Measurements from ENCODE around the gene NAA20. TPM values are rescaled to one million over a fixed set of nuclear protein-coding genes. Genes with fewer than 3 reads are reported as not detected.

NAA20 gene
- total and polyA plus RNA-seq, 9 of the 15 experiments (the other 6 are each of a cell fraction or from before 2014, with no cell fraction given): 51.4 to 361 (median 84.6) TPM

GRCh38 chr20:20019123-20019522, 2.0 kb downstream of the NAA20 start:
- Histone ChIP-seq H3K79me2 (ENCODE audit: control insufficient read depth, insufficient read depth, low read length) (peaks cover 68% of the 10 kb centered on the region), H3K9me3 (replicated peaks; ENCODE audit: control insufficient read depth, insufficient read depth, low read depth, low read length) (no peaks in the 10 kb centered on the region), H4K20me1 (replicated peaks; ENCODE audit: control insufficient read depth, insufficient read depth, low read length) (0 out of 2 replicates have a peak, but pooled peaks cover 2% of the 10 kb centered on the region), H3K27me3 (ENCODE audit: control insufficient read depth in 2 of 2, insufficient read depth in 2 of 2, low read length in 2 of 2) (no peaks in the 10 kb centered on the region), H3K4me2 (ENCODE audit: insufficient read depth, low read length) (peak overlapping the region; percentile 96), H3K9me1 (ENCODE audit: control insufficient read depth, insufficient read depth, low read length) (no peaks in the 10 kb centered on the region), H3K36me3 (ENCODE audit: control insufficient read depth, insufficient read depth, low read length) (peaks cover 31% of the 10 kb centered on the region; the same call in 2 of the 3 replicates), H3K27ac (ENCODE audit: extremely low read depth, low read depth, low read length) (no peak overlapping the region; the same call in 2 of the 3 replicates), H3K4me3 (peak overlapping the region; percentile 92; the same call in 1 of the 2 replicates), H3K4me1 (replicated peaks in 1 of 2; ENCODE audit: control insufficient read depth in 2 of 2, insufficient read depth in 2 of 2, low read length in 2 of 2) (peaks cover 7 to 13% of the 10 kb centered on the region in 2 experiments; a peak in 4 of 5 replicates), H3K9ac (ENCODE audit: insufficient read depth in 1 of 2, low read depth in 2 of 2, low read length in 2 of 2) (peak overlapping the region in 1 of 2 experiments; percentile 71; a peak in 2 of 4 replicates), H2AFZ (ENCODE audit: low read depth, low read length) (no peak overlapping the region)
- BruUV-seq (replicated peaks): no TSS peak
- ChIA-PET CTCF (ENCODE audit: low intra/inter-chr PET ratio) (no interaction called here), POLR2A (no interaction called here)
- WGBS (ENCODE audit: insufficient coverage, low coverage, missing lambda C conversion rate): 11% methylated on average over 1 of the region's 2 CpGs
- in situ Hi-C loops (cut with MboI) (no loop called here), intact Hi-C loops (cut with micrococcal nuclease) (loop anchor here (10.0 kb wide), 1 partner anchor 556 kb away; no protein-coding TSS in a partner anchor)
- DNase-seq (ENCODE audit: extremely low read depth in 1 of 4, low spot score in 3 of 4): peak in 3 of 4 experiments; percentile 9 to 41 (median 16)
- no peak for ATAC-seq
- TF ChIP-seq NFIC (IDR thresholded peaks at IDR 0.05) (peak; percentile 79), ZNF316 (IDR thresholded peaks at IDR 0.05) (0 out of 2 replicates have a peak, but pooled peaks have one; percentile 19), C11orf30 (IDR thresholded peaks at IDR 0.05; ENCODE audit: low read depth) (peak; percentile 22; the same call in 1 of the 2 replicates), TEAD4 (IDR thresholded peaks at IDR 0.05; ENCODE audit: low read length) (no peak), TEAD4 (CRISPR knock-in tag; IDR thresholded peaks at IDR 0.05; ENCODE audit: borderline replicate concordance) (no peak), NFE2 (IDR thresholded peaks at IDR 0.05; ENCODE audit: low read depth) (peak; percentile 45), MAFG (tag; conservative IDR thresholded peaks at IDR 0.05) (no peak)
- FAIRE-seq: no peak

DNA sequence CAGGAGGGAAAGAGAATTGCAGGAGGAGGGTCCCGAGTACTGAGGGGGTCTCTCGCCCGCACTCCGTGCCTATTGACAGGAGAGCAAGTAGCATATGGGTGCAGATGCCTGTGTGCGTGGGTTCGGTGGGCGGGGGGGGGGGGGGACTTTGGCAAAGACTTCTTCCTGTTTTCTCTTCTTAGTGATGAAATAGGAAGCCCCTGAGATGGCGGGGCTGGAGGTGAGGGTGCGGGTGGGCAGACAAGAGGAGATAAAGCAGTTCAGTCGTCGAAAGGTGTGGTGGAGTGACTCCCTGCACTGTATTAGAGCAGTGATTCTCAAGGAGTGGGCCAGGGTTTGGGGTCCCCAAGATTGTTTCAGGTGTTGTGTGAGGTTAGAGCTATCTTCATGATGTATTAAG, 3.7 kb downstream of the NAA20 start:
- ChIA-PET CTCF (ENCODE audit: low intra/inter-chr PET ratio) (no interaction called here), POLR2A (interaction anchor here (0.9 kb wide), 1 partner anchor 32 kb away, joined by 3 read pairs; the partner anchor contains the start of gene CFAP61)
- Histone ChIP-seq H4K20me1 (replicated peaks; ENCODE audit: control insufficient read depth, insufficient read depth, low read length) (0 out of 2 replicates have a peak, but pooled peaks cover 2% of the 10 kb centered on the region), H3K9me3 (replicated peaks; ENCODE audit: control insufficient read depth, insufficient read depth, low read depth, low read length) (no peaks in the 10 kb centered on the region), H3K27ac (ENCODE audit: extremely low read depth, low read depth, low read length) (no peak overlapping the region), H3K9ac (ENCODE audit: insufficient read depth in 1 of 2, low read depth in 2 of 2, low read length in 2 of 2) (no peak overlapping the region), H3K36me3 (ENCODE audit: control insufficient read depth, insufficient read depth, low read length) (peaks cover 43% of the 10 kb centered on the region; the same call in 2 of the 3 replicates), H3K79me2 (ENCODE audit: control insufficient read depth, insufficient read depth, low read length) (peaks cover 83% of the 10 kb centered on the region), H3K27me3 (ENCODE audit: control insufficient read depth in 2 of 2, insufficient read depth in 2 of 2, low read length in 2 of 2) (no peaks in the 10 kb centered on the region), H3K4me2 (ENCODE audit: insufficient read depth, low read length) (no peak overlapping the region), H3K4me1 (replicated peaks in 1 of 2; ENCODE audit: control insufficient read depth in 2 of 2, insufficient read depth in 2 of 2, low read length in 2 of 2) (peaks cover 7 to 13% of the 10 kb centered on the region in 2 experiments; a peak in 4 of 5 replicates), H2AFZ (ENCODE audit: low read depth, low read length) (no peak overlapping the region), H3K9me1 (ENCODE audit: control insufficient read depth, insufficient read depth, low read length) (no peaks in the 10 kb centered on the region), H3K4me3 (no peak overlapping the region)
- ATAC-seq (no peak), DNase-seq (ENCODE audit: extremely low read depth in 1 of 4, low spot score in 3 of 4) (no peak), FAIRE-seq (no peak)
- in situ Hi-C loops (cut with MboI): no loop called here
- no peak for TF ChIP-seq LARP7 (IDR thresholded peaks at IDR 0.05)
- no peak for TF ChIP-seq PHF21A (IDR thresholded peaks at IDR 0.05; ENCODE audit: borderline replicate concordance, low read depth)
- TF ChIP-seq SIX5 (IDR thresholded peaks at IDR 0.05; ENCODE audit: borderline replicate concordance in 1 of 2, insufficient read depth in 1 of 2, low read depth in 1 of 2, low read length in 2 of 2): no peak
- TF ChIP-seq ETV6 (IDR thresholded peaks at IDR 0.05; ENCODE audit: borderline replicate concordance in 1 of 2, low read depth in 2 of 2, low read length in 1 of 2): no peak
- TF ChIP-seq ETV6 (CRISPR knock-in tag; IDR thresholded peaks at IDR 0.05; ENCODE audit: borderline replicate concordance): no peak
- TF ChIP-seq SMARCA4 (IDR thresholded peaks at IDR 0.05): no peak
- TF ChIP-seq ZBED1 (IDR thresholded peaks at IDR 0.05): no peak
- TF ChIP-seq FOXO4 (CRISPR knock-in tag; IDR thresholded peaks at IDR 0.05): no peak
- no peak for TF ChIP-seq PKNOX1 (IDR thresholded peaks at IDR 0.05)
- no peak for TF ChIP-seq C11orf30 (IDR thresholded peaks at IDR 0.05; ENCODE audit: low read depth)
- no peak for TF ChIP-seq SETDB1 (IDR thresholded peaks at IDR 0.05; ENCODE audit: low read length)
- intact Hi-C loops (cut with micrococcal nuclease): no loop called here
- 60% methylated on average over 2 of the region's 11 CpGs for WGBS (ENCODE audit: insufficient coverage, low coverage, missing lambda C conversion rate)
- BruUV-seq (replicated peaks): no TSS peak

Data from K562 (cell line).